ENCODE data around the gene APEX1.
"Not testable (repeated sequence)": the region's sequence is repeated elsewhere in the genome, so short reads cannot be mapped to it uniquely, and the experiment has no call there.

Gene APEX1

DNA sequence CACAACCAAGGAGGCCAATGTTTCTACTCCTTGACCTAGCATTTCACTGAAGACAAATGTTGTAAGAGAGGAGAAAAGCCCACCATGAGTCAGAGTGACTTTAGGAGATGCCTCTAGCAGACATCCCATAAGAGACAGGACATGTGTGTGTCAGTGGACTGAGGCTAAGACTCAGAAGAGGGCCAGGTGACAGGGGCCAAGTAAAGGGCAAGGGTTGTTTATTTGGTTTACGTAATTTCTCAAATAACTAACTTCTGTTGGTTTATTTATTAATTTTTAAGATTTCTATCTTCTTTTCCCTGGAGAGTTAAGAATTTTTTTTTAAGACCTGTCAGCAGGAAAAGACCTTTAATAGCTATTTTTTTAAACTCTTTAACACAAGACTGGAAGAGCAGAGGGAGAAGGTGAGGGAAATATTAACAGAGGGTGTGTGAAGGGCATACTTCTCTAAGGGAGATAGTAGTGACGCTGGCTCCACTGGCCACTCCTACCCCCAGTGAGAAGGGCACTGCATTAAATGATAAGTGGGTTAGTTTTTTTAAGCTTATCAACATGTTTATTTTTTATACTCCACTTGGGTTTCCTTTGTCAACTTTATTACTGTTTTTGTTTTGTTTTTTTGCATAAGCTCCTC is 17.6 kb downstream of the APEX1 start:
- DNase-seq (ENCODE audit: low read depth) = no peak

DNA sequence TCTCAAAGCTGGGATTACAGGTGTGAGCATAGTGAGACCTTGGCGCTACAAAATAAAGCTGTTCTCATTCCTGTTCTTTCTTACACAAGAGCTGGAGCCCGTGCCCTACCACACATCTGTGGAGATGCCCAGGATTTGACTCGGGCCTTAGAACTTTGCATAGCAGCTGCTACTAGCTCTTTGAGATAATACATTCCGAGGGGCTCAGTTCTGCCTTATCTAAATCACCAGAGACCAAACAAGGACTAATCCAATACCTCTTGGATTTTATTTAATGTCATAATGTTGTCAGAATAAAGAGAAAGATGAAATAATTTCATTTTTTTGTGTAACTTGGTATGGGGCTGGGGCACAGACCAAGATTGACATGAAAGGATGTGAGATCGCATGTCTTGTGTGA is 21.8 kb downstream of the APEX1 start:
- DNase-seq (ENCODE audit: low read depth) = no peak

- DNase-seq (ENCODE audit: low read depth) = no peak
Measured at GRCh38 chr14:20477211-20477876, 22.3 kb downstream of the APEX1 start.

DNA sequence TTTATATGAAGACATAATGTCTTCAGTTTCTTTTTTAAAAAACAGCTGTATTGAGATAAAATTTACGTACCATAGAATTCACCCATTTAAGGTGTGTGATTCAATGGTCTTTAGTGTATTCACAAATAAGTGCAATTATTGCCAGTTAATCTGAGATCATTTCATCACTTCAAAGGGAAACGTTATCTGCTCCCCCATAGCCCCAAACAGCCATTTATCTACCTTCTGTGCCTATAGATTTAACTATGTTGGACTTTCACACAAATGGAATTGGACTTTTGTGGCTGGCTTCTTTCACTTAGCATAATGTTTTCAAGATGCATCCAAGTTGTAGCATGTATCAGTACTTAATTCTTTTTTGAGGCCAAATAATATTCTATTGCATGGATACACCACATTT is 23.9 kb downstream of the APEX1 start:
- no peak for DNase-seq (ENCODE audit: low read depth)

DNA sequence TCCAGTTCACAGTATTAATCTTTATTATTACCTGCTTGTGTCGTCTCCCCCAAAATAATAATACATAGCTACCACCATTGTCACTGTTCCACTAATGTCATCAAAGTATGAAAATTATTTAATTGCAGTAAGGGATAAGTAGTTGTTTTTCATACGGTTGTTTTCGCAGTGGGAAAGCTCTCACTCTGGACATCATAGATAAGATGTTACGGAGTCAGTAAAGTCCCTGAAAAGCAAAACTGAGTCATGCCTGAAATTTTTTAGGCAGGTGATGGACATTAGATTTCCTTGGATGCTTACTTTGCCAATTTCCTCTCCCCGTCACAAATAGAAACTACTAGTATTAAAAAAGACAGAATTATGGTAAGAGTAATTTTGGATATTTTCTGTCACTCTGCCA is 27.4 kb downstream of the APEX1 start:
- DNase-seq (ENCODE audit: low read depth) = no peak

DNA sequence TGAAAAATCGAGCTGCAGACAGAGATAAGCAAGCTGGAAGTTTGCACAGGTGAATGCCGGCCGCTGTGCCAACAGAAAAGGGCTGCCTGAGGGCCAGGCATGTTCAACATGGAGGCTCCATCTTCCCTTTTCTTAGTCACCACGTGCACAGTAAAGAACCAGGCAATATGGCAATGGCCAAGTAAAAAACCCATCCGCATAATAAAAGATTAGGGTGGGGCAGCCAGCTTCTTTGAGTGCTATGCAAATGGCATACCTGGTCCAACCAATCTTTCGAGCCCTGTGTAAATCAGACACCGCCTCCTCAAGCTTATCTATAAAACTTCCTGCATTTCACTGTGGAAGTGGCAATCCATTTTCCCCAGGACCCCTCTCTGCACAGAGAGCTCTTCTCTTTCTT is 30.9 kb downstream of the APEX1 start:
- DNase-seq (ENCODE audit: low read depth) = no peak

GRCh38 chr14:20486684-20487395 is 31.8 kb downstream of the APEX1 start:
- no peak for DNase-seq (ENCODE audit: low read depth)

GRCh38 chr14:20487396-20487725 is 32.3 kb downstream of the APEX1 start:
- no peak for DNase-seq (ENCODE audit: low read depth)

- DNase-seq (ENCODE audit: low read depth) = no peak
Measured at GRCh38 chr14:20489093-20489994, 34.3 kb downstream of the APEX1 start.

DNA sequence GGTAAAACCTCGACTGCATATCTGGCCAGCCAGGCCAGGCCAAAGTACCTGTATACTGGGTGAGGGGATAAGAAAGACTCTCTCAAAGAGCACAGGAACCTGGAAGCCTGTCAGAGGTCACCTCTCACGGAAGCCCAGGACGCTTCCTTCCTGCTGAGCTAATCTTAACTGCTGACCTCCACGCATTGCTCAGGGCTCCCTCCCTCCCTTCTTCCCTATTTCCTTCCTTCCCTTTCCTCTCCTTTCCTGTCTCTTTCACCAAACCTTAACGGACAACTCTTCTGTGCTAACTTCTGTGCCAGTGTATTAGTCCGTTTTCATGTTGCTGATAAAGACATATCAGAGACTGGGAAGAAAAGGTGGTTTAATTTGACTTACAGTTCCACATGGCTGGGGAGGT is 35.5 kb downstream of the APEX1 start:
- DNase-seq (ENCODE audit: low read depth) = no peak

- no peak for DNase-seq (ENCODE audit: low read depth)
Measured at GRCh38 chr14:20492486-20492885, 37.5 kb downstream of the APEX1 start.

- DNase-seq (ENCODE audit: low read depth) = no peak
Measured at GRCh38 chr14:20493634-20494033, 38.6 kb downstream of the APEX1 start.

DNA sequence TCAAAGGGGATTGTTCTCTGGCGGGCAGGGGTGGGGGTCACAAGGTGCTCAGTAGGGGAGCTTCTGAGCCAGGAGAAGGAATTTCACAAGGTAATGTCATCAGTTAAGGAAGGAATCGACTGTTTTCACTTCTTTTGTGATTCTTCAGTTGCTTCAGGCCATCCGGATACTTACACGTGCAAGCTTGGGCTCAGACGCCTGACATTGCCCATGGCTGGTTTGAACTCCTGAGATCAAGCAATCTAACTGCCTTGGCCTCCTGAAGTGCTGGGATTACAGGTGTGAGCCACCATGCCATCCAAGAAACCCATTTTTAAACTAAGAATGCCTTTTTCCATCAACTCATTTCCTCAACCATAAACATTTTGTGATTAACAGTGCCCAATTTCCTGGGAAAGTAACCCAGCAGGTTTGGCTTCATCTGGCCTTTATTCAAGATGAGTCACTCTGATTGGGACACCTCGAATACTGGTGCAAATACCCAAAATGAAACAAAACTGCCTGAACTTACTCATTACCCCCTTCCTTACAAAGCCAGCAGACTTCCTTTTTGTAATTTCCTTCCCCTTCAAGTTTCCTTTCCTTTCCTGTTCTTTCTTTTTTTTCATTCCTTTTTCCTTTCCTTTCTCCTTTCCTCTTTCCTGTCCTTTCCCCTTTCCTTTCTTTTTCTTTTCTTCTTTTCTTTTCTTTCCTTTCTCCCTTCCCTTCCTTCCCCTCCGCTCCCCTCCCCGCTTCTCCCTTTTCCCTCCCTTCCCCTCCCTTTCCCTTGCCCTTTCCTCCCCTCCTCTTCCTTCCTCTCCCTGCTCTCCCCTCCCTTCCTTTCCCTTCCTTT is 40.1 kb downstream of the APEX1 start:
- DNase-seq (ENCODE audit: low read depth) = no peak

GRCh38 chr14:20498622-20499021 is 43.6 kb downstream of the APEX1 start:
- DNase-seq (ENCODE audit: low read depth) = no peak

GRCh38 chr14:20499108-20499507 is 44.1 kb downstream of the APEX1 start:
- no peak for DNase-seq (ENCODE audit: low read depth)

- DNase-seq (ENCODE audit: low read depth) = no peak
Measured at GRCh38 chr14:20499881-20500280, 44.9 kb downstream of the APEX1 start.

GRCh38 chr14:20501346-20501745 is 46.3 kb downstream of the APEX1 start:
- no peak for DNase-seq (ENCODE audit: low read depth)

- DNase-seq (ENCODE audit: low read depth) = no peak
Measured at GRCh38 chr14:20503898-20504297, 48.9 kb downstream of the APEX1 start.

- DNase-seq (ENCODE audit: low read depth) = not testable (repeated sequence)
Measured at GRCh38 chr14:20506276-20506675, 51.2 kb downstream of the APEX1 start.

- not testable (repeated sequence) for DNase-seq (ENCODE audit: low read depth)
Measured at GRCh38 chr14:20506752-20507151, 51.7 kb downstream of the APEX1 start.
